Activated T-helper 9 cell treated with anti-CD3 and anti-CD28 coated beads, Interleukin-2, amount 50 U/mL, for 16 hours (primary cell): Measurements from ENCODE around the gene SHISAL2A.
A peak's percentile ranks its signal among the peaks of the same experiment; 100 is the strongest.
"Not testable (repeated sequence)": the region's sequence is repeated elsewhere in the genome, so short reads cannot be mapped to it uniquely, and the experiment has no call there.

Source experiments
- DNase-seq: peaks from one replicate; pipeline ENCODE4 v3.0.0-alpha.2; 2020; ENCODE audit warnings: low read depth

Gene SHISAL2A

DNA sequence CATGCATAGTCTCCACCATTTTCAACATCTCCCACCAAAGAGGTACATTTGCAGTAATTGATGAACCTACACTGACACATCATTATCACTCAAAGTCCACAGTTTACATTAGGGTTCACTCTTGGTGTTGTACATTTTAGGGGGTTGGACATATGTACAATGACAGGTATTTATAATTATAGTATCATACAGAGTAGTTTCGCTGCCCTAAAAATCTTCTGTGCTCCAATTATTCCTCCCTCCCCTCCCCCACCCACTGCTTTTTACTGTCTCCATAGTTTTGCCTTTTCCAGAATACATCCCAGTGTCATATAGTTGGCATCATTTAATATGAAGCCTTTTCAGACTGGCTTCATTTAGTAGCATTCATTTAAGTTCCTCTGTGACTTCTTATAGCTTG is 51.6 kb downstream of the SHISAL2A start:
- no peak for DNase-seq

GRCh38 chr1:52686261-52686751 is 53.3 kb downstream of the SHISAL2A start:
- peak; percentile 58 for DNase-seq

GRCh38 chr1:52686830-52687229 is 53.9 kb downstream of the SHISAL2A start:
- DNase-seq, result no peak

DNA sequence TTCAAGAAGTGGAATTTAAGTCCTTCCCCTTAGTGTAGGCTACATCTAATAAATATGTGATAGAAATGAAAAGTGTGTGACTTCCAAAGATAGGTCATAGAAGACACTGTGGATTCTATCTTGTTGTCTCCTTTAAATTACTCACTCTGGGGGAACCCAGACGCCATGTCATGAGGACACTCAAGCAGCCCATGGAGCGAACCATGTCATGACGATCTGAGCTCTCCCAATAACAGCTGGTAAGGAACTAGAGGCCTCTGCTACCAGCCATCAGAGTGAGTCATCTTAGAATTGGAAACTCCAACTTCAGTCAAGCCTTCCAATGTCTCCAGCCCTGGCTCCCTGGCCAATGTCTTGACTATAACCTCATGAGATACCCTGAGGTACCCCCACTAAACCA is 58.9 kb downstream of the SHISAL2A start:
- no peak for DNase-seq

- no peak for DNase-seq
Measured at GRCh38 chr1:52692697-52693096, 59.7 kb downstream of the SHISAL2A start.

DNA sequence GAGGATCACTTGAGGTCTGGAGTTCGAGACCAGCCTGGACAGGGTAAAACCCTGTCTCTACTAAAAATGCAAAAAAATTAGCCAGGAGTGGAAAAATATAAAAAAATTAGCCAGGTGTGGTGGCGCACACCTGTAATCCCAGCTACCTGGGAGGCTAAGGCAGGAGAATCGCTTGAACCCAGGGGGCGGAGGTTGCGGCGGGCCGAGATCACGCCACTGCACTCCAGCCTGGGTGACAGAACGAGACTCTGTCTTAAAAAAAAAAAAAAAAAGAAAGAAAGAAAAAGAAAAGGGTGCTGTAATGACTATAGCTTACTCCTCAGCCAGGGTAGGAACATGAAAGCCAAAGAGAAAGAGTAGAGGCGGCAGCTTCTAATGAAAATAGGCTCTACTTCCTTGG is 60.4 kb downstream of the SHISAL2A start:
- not testable (repeated sequence) for DNase-seq

DNA sequence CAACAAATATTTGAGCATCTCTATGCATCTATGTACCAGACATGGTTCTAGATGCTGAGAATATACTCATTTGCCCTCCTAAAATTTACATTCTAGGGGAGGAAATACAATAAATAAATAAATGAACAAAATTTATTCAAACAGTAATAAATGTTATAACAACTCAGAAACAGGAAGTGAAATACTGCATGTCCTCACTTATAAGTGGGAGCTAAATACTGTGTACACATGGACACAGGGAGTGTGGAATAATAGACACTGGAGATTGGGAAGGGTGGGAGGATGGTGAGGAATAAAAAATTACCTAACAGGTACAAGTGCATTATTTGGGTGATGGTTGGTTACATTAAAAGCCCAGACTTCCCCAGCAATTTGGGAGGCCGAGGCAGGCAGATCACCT is 60.9 kb downstream of the SHISAL2A start:
- DNase-seq, result no peak

GRCh38 chr1:52695627-52696026 is 62.7 kb downstream of the SHISAL2A start:
- no peak for DNase-seq

DNA sequence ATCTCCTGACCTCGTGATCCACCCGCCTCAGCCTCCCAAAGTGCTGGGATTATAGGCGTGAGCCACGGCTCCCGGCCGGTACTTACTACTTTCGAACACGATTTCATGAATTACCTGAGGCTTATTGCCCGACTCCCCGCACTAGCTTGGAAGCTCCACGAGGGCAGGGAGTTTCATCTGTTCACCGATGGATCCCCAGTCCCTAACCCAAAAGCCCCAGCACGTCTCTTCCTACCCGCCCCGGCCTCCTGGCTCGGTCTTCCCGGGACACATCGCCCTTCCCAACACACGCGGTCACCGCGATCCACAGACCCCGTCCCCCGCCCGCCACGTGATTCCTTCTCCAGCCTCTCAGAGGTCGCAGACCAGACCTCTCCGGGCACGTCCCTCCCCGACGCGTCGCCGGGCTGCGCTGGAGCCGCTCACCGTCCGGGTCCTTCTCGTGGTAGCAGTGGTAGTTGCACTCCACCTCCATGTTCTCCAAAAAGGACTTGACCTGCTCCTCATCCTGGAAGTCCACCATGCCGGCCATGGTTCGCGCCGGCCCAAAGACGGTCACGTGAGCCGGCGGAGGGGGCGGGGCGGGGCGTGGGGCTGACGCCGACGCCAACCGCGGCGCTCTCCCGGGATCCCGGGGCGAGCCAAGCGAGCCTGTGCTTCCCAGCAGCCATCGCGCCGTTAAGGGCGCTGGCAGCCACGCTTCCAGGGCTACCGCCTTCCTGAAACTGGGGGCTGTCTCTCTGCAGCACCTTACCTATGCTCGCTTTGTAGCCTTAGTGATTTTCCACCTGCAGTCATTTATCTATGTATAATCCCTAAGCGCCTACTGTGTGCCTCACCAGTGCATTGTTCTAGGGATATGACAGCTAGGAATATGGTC is 65.1 kb downstream of the SHISAL2A start, which contains the start of gene COA7:
TSS of gene COA7 (minus strand) at position 553 of the 880 bp plus-strand sequence. CDS start at position 532, 21 bp downstream.
- DNase-seq, result peak; percentile 59

GRCh38 chr1:52702886-52703787 is 70.2 kb downstream of the SHISAL2A start:
- peak; percentile 72 for DNase-seq

GRCh38 chr1:52706136-52706670 is 73.2 kb downstream of the SHISAL2A start:
- DNase-seq, result no peak
